Measurements from ENCODE around the gene UHRF2. TPM values are rescaled to one million over a fixed set of nuclear protein-coding genes. Genes with fewer than 3 reads are reported as not detected.

The UHRF2 gene
- polyA plus RNA-seq, 3 donors: 1.6 to 36.4 (median 7.7) TPM

DNA sequence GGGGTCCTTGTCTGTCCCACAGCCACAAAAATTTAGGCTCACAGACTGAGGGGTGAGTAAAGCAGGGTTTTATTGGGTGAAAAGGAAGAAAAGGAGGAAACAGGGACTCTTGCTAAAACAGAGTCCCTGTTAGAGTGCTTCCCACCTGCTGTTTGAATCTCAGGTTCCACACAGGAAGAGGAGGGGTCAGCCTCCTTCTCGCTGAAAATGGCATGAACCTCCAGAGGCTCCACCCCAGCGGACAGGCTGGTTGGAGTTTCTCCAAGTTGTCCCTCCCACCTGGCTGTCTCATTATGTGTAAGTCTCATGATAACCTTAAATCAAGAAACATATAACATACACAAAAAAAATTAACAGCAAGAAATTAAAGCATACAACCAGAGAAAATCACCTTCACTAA lies 28.3 kb upstream of the UHRF2 start:
- Histone ChIP-seq H3K27me3 (ENCODE audit: control insufficient read depth in 2 of 2, insufficient read depth in 2 of 2, low read length in 2 of 2) (no peaks in the 10 kb centered on the region), H3K27ac (ENCODE audit: low read depth in 1 of 2, low read length in 2 of 2) (no peak overlapping the region), H3K79me2 (ENCODE audit: insufficient read depth, low read length) (no peaks in the 10 kb centered on the region), H3K4me2 (replicated peaks; ENCODE audit: extremely low read depth, low read length, poor library complexity, severe bottlenecking) (no peak overlapping the region), H4K20me1 (ENCODE audit: insufficient read depth, low read length) (no peaks in the 10 kb centered on the region), H3K9ac (ENCODE audit: insufficient read depth, low read length, poor library complexity, severe bottlenecking) (no peak overlapping the region), H3K4me1 (ENCODE audit: control insufficient read depth in 1 of 2, insufficient read depth in 2 of 2, low read length in 2 of 2) (no peaks in the 10 kb centered on the region), H3K4me3 (replicated peaks in 1 of 3; ENCODE audit: low read depth in 2 of 3, low read length in 3 of 3) (no peak overlapping the region), H3K36me3 (replicated peaks in 1 of 2; ENCODE audit: control insufficient read depth in 1 of 2, insufficient read depth in 2 of 2, low read length in 2 of 2) (no peaks in the 10 kb centered on the region), H2AFZ (ENCODE audit: insufficient read depth, low read depth, low read length, poor library complexity, severe bottlenecking) (no peak overlapping the region), H3K9me3 (replicated peaks in 1 of 2; ENCODE audit: control insufficient read depth in 1 of 2, insufficient read depth in 1 of 2, low read length in 2 of 2) (no peaks in the 10 kb centered on the region)
- no peak for DNase-seq
- Mint-ChIP-seq H3K27me3 (ENCODE audit: low read depth in 3 of 3) (no peaks in the 10 kb centered on the region), H3K4me3 (no peak overlapping the region), H3K9me3 (peaks cover 0 to 18% (median 5%) of the 10 kb centered on the region in 7 donors), H3K36me3 (no peaks in the 10 kb centered on the region), H3K4me1 (no peaks in the 10 kb centered on the region), H3K27ac (no peak overlapping the region)
- TF ChIP-seq, protein P1, sequence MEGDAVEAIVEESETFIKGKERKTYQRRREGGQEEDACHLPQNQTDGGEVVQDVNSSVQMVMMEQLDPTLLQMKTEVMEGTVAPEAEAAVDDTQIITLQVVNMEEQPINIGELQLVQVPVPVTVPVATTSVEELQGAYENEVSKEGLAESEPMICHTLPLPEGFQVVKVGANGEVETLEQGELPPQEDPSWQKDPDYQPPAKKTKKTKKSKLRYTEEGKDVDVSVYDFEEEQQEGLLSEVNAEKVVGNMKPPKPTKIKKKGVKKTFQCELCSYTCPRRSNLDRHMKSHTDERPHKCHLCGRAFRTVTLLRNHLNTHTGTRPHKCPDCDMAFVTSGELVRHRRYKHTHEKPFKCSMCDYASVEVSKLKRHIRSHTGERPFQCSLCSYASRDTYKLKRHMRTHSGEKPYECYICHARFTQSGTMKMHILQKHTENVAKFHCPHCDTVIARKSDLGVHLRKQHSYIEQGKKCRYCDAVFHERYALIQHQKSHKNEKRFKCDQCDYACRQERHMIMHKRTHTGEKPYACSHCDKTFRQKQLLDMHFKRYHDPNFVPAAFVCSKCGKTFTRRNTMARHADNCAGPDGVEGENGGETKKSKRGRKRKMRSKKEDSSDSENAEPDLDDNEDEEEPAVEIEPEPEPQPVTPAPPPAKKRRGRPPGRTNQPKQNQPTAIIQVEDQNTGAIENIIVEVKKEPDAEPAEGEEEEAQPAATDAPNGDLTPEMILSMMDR (IDR thresholded peaks at IDR 0.05): no peak
- WGBS (ENCODE audit: insufficient coverage): 40% methylated on average over 1 of the region's 2 CpGs
- intact Hi-C loops (cut with micrococcal nuclease): no loop called here

DNA sequence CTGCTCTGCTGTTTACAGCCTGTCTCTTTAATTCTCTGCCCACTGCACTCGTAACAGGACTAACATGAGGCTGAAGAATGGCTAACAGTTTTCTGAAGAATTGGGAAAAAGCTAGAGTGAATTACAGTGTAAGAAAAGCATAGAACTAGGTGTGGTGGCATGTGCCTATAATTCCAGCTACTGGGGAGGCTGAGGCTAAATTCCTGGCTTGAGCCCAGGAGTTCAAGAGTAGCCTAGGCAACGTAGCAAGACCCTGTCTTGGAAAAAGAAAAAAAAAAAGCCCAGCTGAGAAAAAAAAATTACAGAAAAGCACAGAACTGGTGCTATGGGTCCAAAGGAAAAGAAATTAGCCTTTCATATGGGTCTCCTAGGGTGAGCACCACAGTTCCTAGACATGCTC lies 13.9 kb upstream of the UHRF2 start:
- TF ChIP-seq, protein P1 (IDR thresholded peaks at IDR 0.05): no peak
- no peak overlapping the region for H3K27ac ChIP-seq (ENCODE audit: low read depth in 1 of 2, low read length in 2 of 2)
- intact Hi-C loops (cut with micrococcal nuclease): no loop called here
- H3K27me3 ChIP-seq (ENCODE audit: control insufficient read depth in 2 of 2, insufficient read depth in 2 of 2, low read length in 2 of 2): no peaks in the 10 kb centered on the region
- H3K9ac ChIP-seq (ENCODE audit: insufficient read depth, low read length, poor library complexity, severe bottlenecking): no peak overlapping the region
- Mint-ChIP-seq H3K27me3 (ENCODE audit: low read depth in 3 of 3) (peaks cover 0 to 1% (median 0%) of the 10 kb centered on the region in 3 donors), H3K27ac (no peak overlapping the region), H3K36me3 (no peaks in the 10 kb centered on the region), H3K4me3 (no peak overlapping the region), H3K4me1 (peaks cover 3% of the 10 kb centered on the region), H3K9me3 (no peaks in the 10 kb centered on the region)
- no peaks in the 10 kb centered on the region for H4K20me1 ChIP-seq (ENCODE audit: insufficient read depth, low read length)
- no peak for DNase-seq
- H3K4me1 ChIP-seq (ENCODE audit: control insufficient read depth in 1 of 2, insufficient read depth in 2 of 2, low read length in 2 of 2): no peaks in the 10 kb centered on the region
- H3K4me3 ChIP-seq (replicated peaks in 1 of 3; ENCODE audit: low read depth in 2 of 3, low read length in 3 of 3): no peak overlapping the region
- H3K9me3 ChIP-seq (replicated peaks in 1 of 2; ENCODE audit: control insufficient read depth in 1 of 2, insufficient read depth in 1 of 2, low read length in 2 of 2): no peaks in the 10 kb centered on the region
- no peaks in the 10 kb centered on the region for H3K36me3 ChIP-seq (replicated peaks in 1 of 2; ENCODE audit: control insufficient read depth in 1 of 2, insufficient read depth in 2 of 2, low read length in 2 of 2)
- WGBS (ENCODE audit: insufficient coverage): 89% methylated on average over 1 of the region's 2 CpGs
- no peak overlapping the region for H3K4me2 ChIP-seq (replicated peaks; ENCODE audit: extremely low read depth, low read length, poor library complexity, severe bottlenecking)
- no peaks in the 10 kb centered on the region for H3K79me2 ChIP-seq (ENCODE audit: insufficient read depth, low read length)
- no peak overlapping the region for H2AFZ ChIP-seq (ENCODE audit: insufficient read depth, low read depth, low read length, poor library complexity, severe bottlenecking)
